H1 (cell line): Measurements from ENCODE around the gene PACSIN2. TPM values are rescaled to one million over a fixed set of nuclear protein-coding genes. Genes with fewer than 3 reads are reported as not detected.
"Not testable (repeated sequence)": the region's sequence is repeated elsewhere in the genome, so short reads cannot be mapped to it uniquely, and the experiment has no call there.

Source experiments
- CTCF ChIA-PET: fragments of 300-600 bp; sonication (Branson Sonifier 250); formaldehyde crosslinking; loops from one replicate; lab custom pipeline; 2021; ENCODE audit not compliant: partially characterized antibody; lab: Charles Lee
- POLR2A ChIA-PET: fragments of 300-600 bp; sonication (Branson Sonifier 250); formaldehyde crosslinking; loops from one replicate; lab custom pipeline; 2021; ENCODE audit warnings: inconsistent platforms; ENCODE audit not compliant: partially characterized antibody; lab: Charles Lee
- DNase-seq, 2 experiments: peaks; one replicate each; pipeline versions ENCODE4 v3.0.0 to v3.0.0-alpha.2; 2010 to 2022; ENCODE audit warnings: low spot score in 2 of 2, low read depth in 1 of 2, mixed read lengths in 1 of 2
- FAIRE-seq: peaks from 2 replicates; lab custom pipeline; 2011; peaks lifted over from hg19 to GRCh38; lab: Jason Lieb, UNC
- H2AFZ ChIP-seq: 2 replicates; pipeline ENCODE4 v1.8.1; 2012; ENCODE audit warnings: low read length, inconsistent platforms
- H2AK5ac ChIP-seq: 2 replicates; pipeline ENCODE4 v1.6.1; 2013; ENCODE audit warnings: low read depth, low read length
- H2BK120ac ChIP-seq: replicated peaks from 2 replicates; pipeline ENCODE3; 2013; ENCODE audit warnings: low read depth, low read length, inconsistent platforms
- H2BK12ac ChIP-seq: 2 replicates; pipeline ENCODE4 v1.6.1; 2013; ENCODE audit warnings: low read depth, low read length
- H2BK15ac ChIP-seq: 2 replicates; pipeline ENCODE4 v1.6.1; 2013; ENCODE audit warnings: low read length
- H2BK20ac ChIP-seq: 2 replicates; pipeline ENCODE4 v1.6.1; 2013; ENCODE audit warnings: low read length
- H2BK5ac ChIP-seq: 2 replicates; pipeline ENCODE4 v1.6.1; 2013; ENCODE audit warnings: low read depth, low read length
- H3K14ac ChIP-seq: 2 replicates; pipeline ENCODE4 v1.6.1; 2013; ENCODE audit warnings: inconsistent platforms; ENCODE audit not compliant: insufficient read length
- H3K18ac ChIP-seq: 2 replicates; pipeline ENCODE4 v1.6.1; 2013; ENCODE audit warnings: low read length; ENCODE audit errors: extremely low read depth
- H3K23ac ChIP-seq: 2 replicates; pipeline ENCODE4 v1.6.1; 2013; ENCODE audit warnings: inconsistent platforms; ENCODE audit not compliant: insufficient read length
- H3K23me2 ChIP-seq: 2 replicates; pipeline ENCODE4 v1.6.1; 2013; ENCODE audit warnings: low read depth, low read length
- H3K27ac ChIP-seq: 2 replicates; pipeline ENCODE4 v1.6.1; 2011; ENCODE audit warnings: low read depth, low read length, inconsistent platforms
- H3K27me3 ChIP-seq, 4 experiments: replicated peaks in 1 of 4; 1 replicate in 1 of 4; 2 replicates in 3 of 4; pipeline versions ENCODE4 v1.6.1 to v1.8.1; 2011 to 2013; ENCODE audit warnings: low read length in 3 of 4, mild to moderate bottlenecking in 3 of 4, inconsistent platforms in 2 of 4, mixed read lengths in 2 of 4, moderate library complexity in 1 of 4; ENCODE audit not compliant: control insufficient read depth in 3 of 4, insufficient read depth in 3 of 4; ENCODE audit errors: extremely low read depth in 1 of 4
- H3K36me3 ChIP-seq, 4 experiments: 2 replicates each; pipeline versions ENCODE4 v1.6.1 to v1.8.1; 2011 to 2013; ENCODE audit warnings: mild to moderate bottlenecking in 4 of 4, low read length in 3 of 4, moderate library complexity in 2 of 4, control low read depth in 1 of 4, inconsistent platforms in 1 of 4; ENCODE audit not compliant: insufficient read depth in 4 of 4, control insufficient read depth in 2 of 4
- H3K4ac ChIP-seq: replicated peaks from 2 replicates; pipeline ENCODE3; 2013; ENCODE audit warnings: low read length, low read depth, mixed read lengths, inconsistent platforms; ENCODE audit not compliant: insufficient read length
- H3K4me1 ChIP-seq, 4 experiments: replicated peaks in 1 of 4; 1 replicate in 1 of 4; 2 replicates in 3 of 4; pipeline versions ENCODE4 v1.6.1 to v1.8.1; 2011 to 2013; ENCODE audit warnings: low read length in 3 of 4, inconsistent platforms in 2 of 4, mixed read lengths in 1 of 4; ENCODE audit not compliant: insufficient read depth in 4 of 4, control insufficient read depth in 3 of 4
- H3K4me2 ChIP-seq, 2 experiments: 2 replicates each; pipeline versions ENCODE4 v1.6.1 to v1.8.1; 2011 to 2013; ENCODE audit warnings: low read depth in 2 of 2, low read length in 2 of 2, control low read depth in 1 of 2, inconsistent platforms in 1 of 2, mild to moderate bottlenecking in 1 of 2; ENCODE audit not compliant: insufficient read depth in 1 of 2
- H3K4me3 ChIP-seq, 4 experiments: fragments of 200-600, 300-600 bp in 1 of 4; sonication (generic), shearing (Covaris generic), sonication (Bioruptor Twin) in 1 of 4; 2 replicates each; pipeline versions ENCODE4 v1.5.1 to v1.8.1; 2011 to 2016; ENCODE audit warnings: low read length in 4 of 4, low read depth in 3 of 4, control low read depth in 2 of 4, inconsistent platforms in 2 of 4, mild to moderate bottlenecking in 2 of 4, mixed read lengths in 1 of 4, moderate library complexity in 1 of 4; ENCODE audit not compliant: insufficient read depth in 2 of 4; ENCODE audit errors: extremely low read depth in 1 of 4
- H3K56ac ChIP-seq: replicated peaks from 2 replicates; pipeline ENCODE3; 2013; ENCODE audit warnings: low read depth, mild to moderate bottlenecking, mixed read lengths, low read length, inconsistent platforms; ENCODE audit not compliant: insufficient read length
- H3K79me1 ChIP-seq: 2 replicates; pipeline ENCODE4 v1.6.1; 2013; ENCODE audit warnings: low read depth, low read length, control low read depth
- H3K79me2 ChIP-seq, 2 experiments: 2 replicates each; pipeline versions ENCODE4 v1.6.1 to v1.8.1; 2012 to 2013; ENCODE audit warnings: low read length in 2 of 2, mild to moderate bottlenecking in 2 of 2, inconsistent platforms in 1 of 2; ENCODE audit not compliant: insufficient read depth in 2 of 2, control insufficient read depth in 1 of 2
- H3K9ac ChIP-seq, 4 experiments: replicated peaks in 1 of 4; 1 replicate in 1 of 4; 2 replicates in 3 of 4; pipeline versions ENCODE4 v1.6.1 to v1.8.1; 2011 to 2013; ENCODE audit warnings: low read depth in 3 of 4, low read length in 3 of 4, control low read depth in 2 of 4, mild to moderate bottlenecking in 2 of 4, moderate library complexity in 2 of 4, inconsistent platforms in 1 of 4; ENCODE audit errors: extremely low read depth in 1 of 4
- H3K9me3 ChIP-seq, 2 experiments: 2 replicates each; pipeline versions ENCODE4 v1.6.1 to v1.8.1; 2012 to 2013; ENCODE audit warnings: mild to moderate bottlenecking in 2 of 2, moderate library complexity in 2 of 2, control low read depth in 1 of 2, inconsistent platforms in 1 of 2, low read depth in 1 of 2, low read length in 1 of 2, mixed read lengths in 1 of 2; ENCODE audit not compliant: insufficient read depth in 2 of 2
- H4K20me1 ChIP-seq, 2 experiments: replicated peaks in 1 of 2; 2 replicates each; pipeline versions ENCODE3 to v1.8.1; 2011 to 2013; ENCODE audit warnings: inconsistent platforms in 2 of 2, low read length in 2 of 2, mild to moderate bottlenecking in 1 of 2; ENCODE audit not compliant: insufficient read depth in 2 of 2, control insufficient read depth in 1 of 2
- H4K5ac ChIP-seq: 2 replicates; pipeline ENCODE4 v1.6.1; 2013; ENCODE audit warnings: low read length, low read depth, mixed read lengths, inconsistent platforms; ENCODE audit not compliant: insufficient read length
- H4K8ac ChIP-seq: 2 replicates; pipeline ENCODE4 v1.8.0; 2013; ENCODE audit warnings: mild to moderate bottlenecking, moderate library complexity, low read length, inconsistent platforms; ENCODE audit not compliant: insufficient read depth; ENCODE audit errors: extremely low read depth
- H4K91ac ChIP-seq: replicated peaks from 2 replicates; pipeline ENCODE3; 2013; ENCODE audit warnings: low read length, mixed read lengths, inconsistent platforms; ENCODE audit not compliant: insufficient read length
- CBX8 ChIP-seq: fragments of 300-800, 300-1000 bp; sonication (generic); IDR thresholded peaks from 2 replicates; pipeline ENCODE4 v1.7.1; 2016; ENCODE audit warnings: low read depth, low read length, borderline replicate concordance
- FOSL1 ChIP-seq: IDR thresholded peaks from 2 replicates; pipeline ENCODE4 v1.6.1; 2011; ENCODE audit warnings: mild to moderate bottlenecking, low read depth, low read length, moderate library complexity; ENCODE audit not compliant: insufficient read depth
- POLR2AphosphoS5 ChIP-seq: IDR thresholded peaks from 2 replicates; pipeline ENCODE4 v1.6.1; 2011; ENCODE audit warnings: low read depth, low read length
- SP4 ChIP-seq: IDR thresholded peaks from 2 replicates; pipeline ENCODE4 v1.6.1; 2012; ENCODE audit warnings: low read length, inconsistent platforms
- WGBS, 2 experiments: shearing (Covaris generic) in 1 of 2; methylation state at CpG; one replicate each; pipeline versions ENCODE4 v1.1.6 to v1.1.7; 2013 to 2015; ENCODE audit warnings: low lambda C conversion rate in 2 of 2, mixed read lengths in 2 of 2, inconsistent platforms in 1 of 2, low coverage in 1 of 2, missing lambda C conversion rate in 1 of 2; ENCODE audit not compliant: insufficient replicate concordance in 2 of 2, insufficient coverage in 1 of 2, insufficient read length in 1 of 2; ENCODE audit errors: extremely low coverage in 1 of 2, missing lambda C conversion rate in 1 of 2; 5-methylcytosine and 5-hydroxymethylcytosine counted together
- polyA plus RNA-seq, 7 experiments: library from polyadenylated mRNA; depleted of rRNA in 3 of 7; stranded (reverse) in 5 of 7; unstranded in 2 of 7; fragments of >200 nt in 5 of 7; fragments of 200-250 nt in 2 of 7; gene quantifications; 1 replicate in 5 of 7; 2 replicates in 1 of 7; 4 replicates in 1 of 7; pipeline versions ENCODE4 v1.2.1 to v1.2.3, GENCODE V29; 2011 to 2013; ENCODE audit warnings: missing spikeins in 2 of 7, mixed read lengths in 2 of 7
- total RNA-seq: library from RNA; stranded (reverse); fragmentation: NEBNext Ultra II Directional; extraction: Animal tissue kit (Norgen Biotek cat#: 25700); gene quantifications from 2 replicates; pipeline ENCODE4 v1.2.1, GENCODE V29; 2021
- TF ChIP-seq, protein P1 (sequence below): IDR thresholded peaks from 2 replicates; pipeline ENCODE4 v1.6.1; 2011; ENCODE audit warnings: low read length, improper control_type of control experiment

Gene PACSIN2
- total and polyA plus RNA-seq, 2 of the 8 experiments (the other 6 are each of a cell fraction or from before 2014, with no cell fraction given), result 44.8 to 64.2 TPM

DNA sequence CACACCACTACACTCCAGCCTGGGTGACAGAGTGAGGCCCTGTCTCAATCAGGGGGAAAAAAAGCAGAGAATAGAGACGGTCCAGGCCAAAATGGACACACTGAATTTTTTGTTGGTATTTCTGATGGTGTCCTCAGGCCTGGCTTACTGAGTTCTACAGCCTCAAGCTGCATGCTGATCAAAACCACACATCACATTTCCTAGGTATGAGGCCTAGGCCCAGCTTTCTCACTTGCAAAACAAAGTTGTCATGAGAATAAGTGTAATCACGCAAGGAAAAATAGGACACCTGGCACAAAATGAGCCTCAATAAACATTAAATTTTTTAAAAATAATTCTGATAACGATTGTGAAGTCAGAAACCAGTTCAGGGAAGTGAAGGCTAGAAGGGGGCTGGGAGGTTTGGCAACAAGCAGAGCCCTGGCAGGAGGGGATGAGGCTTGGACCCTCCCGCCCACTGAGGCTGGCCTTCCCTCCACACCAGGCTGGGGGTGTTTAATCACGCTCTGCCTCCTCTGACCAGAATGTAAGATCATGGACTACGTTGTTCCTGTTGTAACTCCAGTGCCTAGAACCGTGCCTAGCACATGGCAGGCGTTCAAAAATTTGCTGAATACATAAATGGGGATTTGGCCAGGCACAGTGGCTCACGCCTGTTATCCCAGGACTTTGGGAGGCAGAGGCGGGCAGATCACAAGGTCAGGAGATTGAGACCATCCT lies 18.1 kb downstream of the PACSIN2 start (continued):
- TF ChIP-seq, protein P1, sequence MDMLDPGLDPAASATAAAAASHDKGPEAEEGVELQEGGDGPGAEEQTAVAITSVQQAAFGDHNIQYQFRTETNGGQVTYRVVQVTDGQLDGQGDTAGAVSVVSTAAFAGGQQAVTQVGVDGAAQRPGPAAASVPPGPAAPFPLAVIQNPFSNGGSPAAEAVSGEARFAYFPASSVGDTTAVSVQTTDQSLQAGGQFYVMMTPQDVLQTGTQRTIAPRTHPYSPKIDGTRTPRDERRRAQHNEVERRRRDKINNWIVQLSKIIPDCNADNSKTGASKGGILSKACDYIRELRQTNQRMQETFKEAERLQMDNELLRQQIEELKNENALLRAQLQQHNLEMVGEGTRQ, result no peak
- no peak for TF ChIP-seq CBX8
- TF ChIP-seq FOSL1, result no peak
- TF ChIP-seq POLR2AphosphoS5, result no peak
- TF ChIP-seq SP4, result no peak

DNA sequence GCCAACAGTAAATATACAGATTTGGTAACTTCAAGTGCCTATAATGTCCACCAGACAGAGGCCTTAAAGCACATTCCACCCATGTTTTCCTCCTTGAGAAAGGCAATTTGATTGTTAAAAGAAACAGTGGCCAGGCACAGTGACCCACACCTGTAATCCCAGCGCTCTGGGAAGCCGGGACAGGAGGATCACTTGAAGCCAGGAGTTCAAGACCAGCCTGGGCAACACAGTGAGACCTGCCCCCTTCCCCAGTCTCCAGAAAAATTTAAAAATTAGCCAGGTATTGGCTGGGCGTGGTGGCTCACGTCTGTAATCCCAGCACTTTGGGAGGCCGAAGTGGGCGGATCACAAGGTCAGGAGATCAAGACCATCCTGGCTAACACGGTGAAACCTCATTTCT lies 19.3 kb downstream of the PACSIN2 start:
- H2AFZ ChIP-seq, H3K23ac ChIP-seq, H4K8ac ChIP-seq, H2BK15ac ChIP-seq, H3K18ac ChIP-seq, H2BK5ac ChIP-seq, H3K56ac ChIP-seq, H2BK20ac ChIP-seq, H3K4ac ChIP-seq, H3K27me3 ChIP-seq, H3K9ac ChIP-seq, H2AK5ac ChIP-seq, H3K36me3 ChIP-seq, H3K23me2 ChIP-seq, H3K9me3 ChIP-seq, H4K91ac ChIP-seq, H3K4me1 ChIP-seq, H3K4me2 ChIP-seq, H2BK120ac ChIP-seq, H3K4me3 ChIP-seq, H3K27ac ChIP-seq, DNase-seq, H2BK12ac ChIP-seq, H3K14ac ChIP-seq, FAIRE-seq, H4K5ac ChIP-seq: not testable (repeated sequence)
- peaks cover 25 to 95% of the 10 kb centered on the region in 2 experiments for H3K79me2 ChIP-seq
- CTCF ChIA-PET, result interaction anchor here (1.2 kb wide), 1 partner anchor 46 kb away, joined by 3 read pairs; no protein-coding TSS in a partner anchor
- POLR2A ChIA-PET, result interaction anchor here (2.6 to 6.2 kb wide), 2 partner anchors 19 kb away, joined by 11 to 32 read pairs; partner anchors contain the start of gene PACSIN2
- H3K79me1 ChIP-seq, result peaks cover 39% of the 10 kb centered on the region
- H4K20me1 ChIP-seq, result peaks cover 12 to 28% of the 10 kb centered on the region in 2 experiments
- WGBS, 2 experiments, result 82% methylated on average over 6 of the region's 7 CpGs; no CpG with 5 or more reads in 1 of the 2 experiments
